GM19099 (cell line): Measurements from ENCODE around the gene LSM3.

Source experiments
- POLR2A ChIP-seq: IDR thresholded peaks from 3 replicates; pipeline ENCODE4 v1.6.1; 2011; ENCODE audit warnings: low read depth; ENCODE audit not compliant: insufficient read length; ENCODE audit errors: extremely low read depth

The LSM3 gene

GRCh38 chr3:14244521-14245247 is 66.1 kb downstream of the LSM3 start:
- TF ChIP-seq POLR2A: no peak

DNA sequence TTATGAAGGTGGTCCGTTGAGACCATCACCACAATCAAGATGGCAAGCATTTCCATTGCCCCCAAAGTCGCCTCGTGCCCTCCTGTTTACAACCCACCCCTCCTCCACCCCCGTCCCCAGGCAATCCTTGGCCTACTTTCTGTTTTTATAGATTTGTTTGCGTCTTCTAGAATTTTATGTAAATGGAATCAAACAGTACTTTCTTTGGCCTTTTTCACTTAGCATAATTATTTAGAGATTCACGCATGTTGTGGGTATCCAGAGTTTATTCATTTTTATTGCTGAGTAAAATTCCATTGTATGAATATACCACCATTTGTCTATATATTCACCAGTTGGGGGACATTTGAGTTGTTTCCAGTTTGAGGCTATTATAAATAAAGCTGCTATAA is 66.6 kb downstream of the LSM3 start:
- TF ChIP-seq POLR2A: no peak

DNA sequence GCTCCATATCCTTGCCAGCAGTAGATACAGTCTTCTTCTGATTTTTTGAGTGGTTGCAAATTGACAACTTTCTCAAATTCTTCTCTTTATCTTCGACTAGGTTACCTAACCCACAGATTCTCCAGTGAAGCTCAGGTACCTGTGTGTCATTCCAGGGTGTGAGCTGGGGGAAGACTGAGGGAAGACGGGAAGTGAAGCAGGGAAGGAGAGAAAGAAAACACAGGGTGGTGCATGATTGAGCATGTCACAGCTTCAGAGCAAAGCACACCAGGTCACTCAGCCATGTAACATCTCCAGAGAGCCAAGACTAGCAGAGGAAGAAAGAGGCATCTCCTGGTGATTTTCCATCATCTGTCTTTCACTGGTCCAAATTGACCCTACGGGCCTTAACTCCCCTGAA is 67.2 kb downstream of the LSM3 start:
- TF ChIP-seq POLR2A: no peak

GRCh38 chr3:14246414-14246813 is 67.8 kb downstream of the LSM3 start:
- TF ChIP-seq POLR2A: no peak

GRCh38 chr3:14248477-14248848 is 69.8 kb downstream of the LSM3 start:
- TF ChIP-seq POLR2A: no peak

DNA sequence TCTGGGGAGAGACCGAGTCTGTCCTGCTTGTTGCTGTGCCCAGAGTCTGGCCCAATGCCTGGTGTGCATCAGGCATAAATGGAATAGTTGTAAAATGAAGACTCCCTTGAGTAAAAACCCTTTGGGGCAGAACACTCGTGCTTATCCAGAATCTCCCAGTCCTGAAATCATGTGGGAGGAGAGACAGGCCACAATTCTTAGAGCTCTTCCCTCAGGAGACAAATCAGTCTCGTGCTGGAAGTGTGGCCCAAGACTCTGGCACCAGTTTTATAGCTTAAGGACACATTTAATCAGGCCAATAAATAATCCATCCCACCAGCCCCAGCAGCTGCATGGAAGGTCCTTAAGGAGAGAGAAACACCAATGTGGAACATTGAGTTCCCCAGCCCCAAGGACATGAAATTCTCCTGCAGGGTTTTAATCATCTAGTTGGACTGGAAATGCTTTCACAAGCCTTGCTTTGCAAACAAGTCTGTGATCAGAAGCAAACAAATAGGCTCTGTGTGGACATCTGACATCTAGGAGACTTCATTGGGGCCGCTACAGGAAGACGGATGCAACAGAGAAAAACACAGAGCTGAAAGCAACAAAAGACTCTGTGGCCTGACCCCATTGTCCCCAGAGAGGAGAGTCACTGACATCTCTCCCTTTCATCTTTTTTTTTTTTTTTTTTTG is 70.4 kb downstream of the LSM3 start:
- TF ChIP-seq POLR2A: no peak
